ENCODE measurements around the gene PTRHD1.

The PTRHD1 gene

GRCh38 chr2:24828238-24828996 is 35.2 kb upstream of the PTRHD1 start:
- H3K36me3 ChIP-seq (ENCODE audit: control insufficient read depth in 2 of 2, insufficient read depth in 2 of 2, low read length in 2 of 2) = no peaks in the 10 kb centered on the region
- H3K4me3 ChIP-seq (ENCODE audit: low read length in 2 of 2) = no peak overlapping the region
- H3K9ac ChIP-seq (ENCODE audit: low read length in 2 of 2) = no peak overlapping the region
- H3K4me1 ChIP-seq (ENCODE audit: control insufficient read depth, insufficient read depth, low read length) = peaks cover 10% of the 10 kb centered on the region
- H3K27me3 ChIP-seq (ENCODE audit: control insufficient read depth in 1 of 2, insufficient read depth in 2 of 2, low read length in 2 of 2) = no peaks in the 10 kb centered on the region
- H3K9me3 ChIP-seq (ENCODE audit: control insufficient read depth in 2 of 2, low read length in 2 of 2) = no peaks in the 10 kb centered on the region
- no peak overlapping the region for H3K27ac ChIP-seq (ENCODE audit: low read length)

- H3K27ac ChIP-seq (ENCODE audit: low read length) = no peak overlapping the region
- H3K9me3 ChIP-seq (ENCODE audit: control insufficient read depth in 2 of 2, low read length in 2 of 2) = no peaks in the 10 kb centered on the region
- no peaks in the 10 kb centered on the region for H3K27me3 ChIP-seq (ENCODE audit: control insufficient read depth in 1 of 2, insufficient read depth in 2 of 2, low read length in 2 of 2)
- peak overlapping the region in 1 of 2 donors; percentile 21 for H3K9ac ChIP-seq (ENCODE audit: low read length in 2 of 2)
- peaks cover 10% of the 10 kb centered on the region for H3K4me1 ChIP-seq (ENCODE audit: control insufficient read depth, insufficient read depth, low read length)
- H3K4me3 ChIP-seq (ENCODE audit: low read length in 2 of 2) = peak overlapping the region in 1 of 2 donors; percentile 54
- no peaks in the 10 kb centered on the region for H3K36me3 ChIP-seq (ENCODE audit: control insufficient read depth in 2 of 2, insufficient read depth in 2 of 2, low read length in 2 of 2)
Observed at GRCh38 chr2:24827321-24828237, 34.4 kb upstream of the PTRHD1 start.

GRCh38 chr2:24826773-24827145 is 33.6 kb upstream of the PTRHD1 start:
- no peaks in the 10 kb centered on the region for H3K27me3 ChIP-seq (ENCODE audit: control insufficient read depth in 1 of 2, insufficient read depth in 2 of 2, low read length in 2 of 2)
- H3K27ac ChIP-seq (ENCODE audit: low read length) = no peak overlapping the region
- no peaks in the 10 kb centered on the region for H3K9me3 ChIP-seq (ENCODE audit: control insufficient read depth in 2 of 2, low read length in 2 of 2)
- H3K9ac ChIP-seq (ENCODE audit: low read length in 2 of 2) = no peak overlapping the region
- H3K4me3 ChIP-seq (ENCODE audit: low read length in 2 of 2) = no peak overlapping the region
- H3K36me3 ChIP-seq (ENCODE audit: control insufficient read depth in 2 of 2, insufficient read depth in 2 of 2, low read length in 2 of 2) = no peaks in the 10 kb centered on the region
- peaks cover 10% of the 10 kb centered on the region for H3K4me1 ChIP-seq (ENCODE audit: control insufficient read depth, insufficient read depth, low read length)

- Histone ChIP-seq H3K4me1 (ENCODE audit: control insufficient read depth, insufficient read depth, low read length) (peaks cover 10% of the 10 kb centered on the region), H3K27ac (ENCODE audit: low read length) (no peak overlapping the region), H3K9ac (ENCODE audit: low read length in 2 of 2) (no peak overlapping the region), H3K9me3 (ENCODE audit: control insufficient read depth in 2 of 2, low read length in 2 of 2) (no peaks in the 10 kb centered on the region), H3K27me3 (ENCODE audit: control insufficient read depth in 1 of 2, insufficient read depth in 2 of 2, low read length in 2 of 2) (no peaks in the 10 kb centered on the region), H3K36me3 (ENCODE audit: control insufficient read depth in 2 of 2, insufficient read depth in 2 of 2, low read length in 2 of 2) (peaks cover 0 to 1% of the 10 kb centered on the region in 2 donors), H3K4me3 (ENCODE audit: low read length in 2 of 2) (no peak overlapping the region)
Observed at GRCh38 chr2:24825883-24826772, 32.9 kb upstream of the PTRHD1 start.

- no peaks in the 10 kb centered on the region for H3K27me3 ChIP-seq (ENCODE audit: control insufficient read depth in 1 of 2, insufficient read depth in 2 of 2, low read length in 2 of 2)
- peaks cover 10% of the 10 kb centered on the region for H3K4me1 ChIP-seq (ENCODE audit: control insufficient read depth, insufficient read depth, low read length)
- H3K36me3 ChIP-seq (ENCODE audit: control insufficient read depth in 2 of 2, insufficient read depth in 2 of 2, low read length in 2 of 2) = peaks cover 3 to 6% of the 10 kb centered on the region in 2 donors
- no peak overlapping the region for H3K27ac ChIP-seq (ENCODE audit: low read length)
- no peak overlapping the region for H3K4me3 ChIP-seq (ENCODE audit: low read length in 2 of 2)
- H3K9ac ChIP-seq (ENCODE audit: low read length in 2 of 2) = no peak overlapping the region
- H3K9me3 ChIP-seq (ENCODE audit: control insufficient read depth in 2 of 2, low read length in 2 of 2) = no peaks in the 10 kb centered on the region
Observed at GRCh38 chr2:24824966-24825882, 32.0 kb upstream of the PTRHD1 start.

GRCh38 chr2:24824071-24824588 is 30.9 kb upstream of the PTRHD1 start:
- Histone ChIP-seq H3K9ac (ENCODE audit: low read length in 2 of 2) (no peak overlapping the region), H3K9me3 (ENCODE audit: control insufficient read depth in 2 of 2, low read length in 2 of 2) (no peaks in the 10 kb centered on the region), H3K27me3 (ENCODE audit: control insufficient read depth in 1 of 2, insufficient read depth in 2 of 2, low read length in 2 of 2) (no peaks in the 10 kb centered on the region), H3K27ac (ENCODE audit: low read length) (no peak overlapping the region), H3K36me3 (ENCODE audit: control insufficient read depth in 2 of 2, insufficient read depth in 2 of 2, low read length in 2 of 2) (peaks cover 3 to 6% of the 10 kb centered on the region in 2 donors), H3K4me1 (ENCODE audit: control insufficient read depth, insufficient read depth, low read length) (peaks cover 10% of the 10 kb centered on the region), H3K4me3 (ENCODE audit: low read length in 2 of 2) (no peak overlapping the region)

GRCh38 chr2:24822049-24822706 is 29.0 kb upstream of the PTRHD1 start:
- Histone ChIP-seq H3K27me3 (ENCODE audit: control insufficient read depth in 1 of 2, insufficient read depth in 2 of 2, low read length in 2 of 2) (no peaks in the 10 kb centered on the region), H3K4me1 (ENCODE audit: control insufficient read depth, insufficient read depth, low read length) (peaks cover 1% of the 10 kb centered on the region), H3K27ac (ENCODE audit: low read length) (no peak overlapping the region), H3K4me3 (ENCODE audit: low read length in 2 of 2) (no peak overlapping the region), H3K9me3 (ENCODE audit: control insufficient read depth in 2 of 2, low read length in 2 of 2) (no peaks in the 10 kb centered on the region), H3K36me3 (ENCODE audit: control insufficient read depth in 2 of 2, insufficient read depth in 2 of 2, low read length in 2 of 2) (peaks cover 3 to 6% of the 10 kb centered on the region in 2 donors), H3K9ac (ENCODE audit: low read length in 2 of 2) (no peak overlapping the region)

- no peak overlapping the region for H3K9ac ChIP-seq (ENCODE audit: low read length in 2 of 2)
- peaks cover 3 to 9% of the 10 kb centered on the region in 2 donors for H3K36me3 ChIP-seq (ENCODE audit: control insufficient read depth in 2 of 2, insufficient read depth in 2 of 2, low read length in 2 of 2)
Observed at GRCh38 chr2:24821433-24821891, 28.3 kb upstream of the PTRHD1 start.

More at GRCh38 chr2:24821433-24821891, 28.3 kb upstream of the PTRHD1 start:
- H3K9me3 ChIP-seq (ENCODE audit: control insufficient read depth in 2 of 2, low read length in 2 of 2) = no peaks in the 10 kb centered on the region
- no peak overlapping the region for H3K27ac ChIP-seq (ENCODE audit: low read length)
- no peaks in the 10 kb centered on the region for H3K4me1 ChIP-seq (ENCODE audit: control insufficient read depth, insufficient read depth, low read length)
- no peak overlapping the region for H3K4me3 ChIP-seq (ENCODE audit: low read length in 2 of 2)
- H3K27me3 ChIP-seq (ENCODE audit: control insufficient read depth in 1 of 2, insufficient read depth in 2 of 2, low read length in 2 of 2) = no peaks in the 10 kb centered on the region

Measured in stomach smooth muscle (tissue), 2 donors.